SK-N-SH treated with all-trans-retinoic acid at 6 μM for 48 hours (cell line): Measurements from ENCODE around the gene CELF4.

Source experiments
- ATAC-seq: fragments of 200-7000 bp; cut with Tn5 transposase; 3 replicates; pipeline ENCODE4 v1.9.1; 2020; ENCODE audit warnings: mild to moderate bottlenecking, moderate library complexity
- ARNTL ChIP-seq: fragments of 450-650 bp; formaldehyde crosslinking; IDR thresholded peaks from 2 replicates; pipeline ENCODE4 v1.5.0; 2020; ENCODE audit warnings: low read depth, mild to moderate bottlenecking, moderate library complexity, borderline replicate concordance
- BACH2 ChIP-seq: fragments of 250-450 bp; sonication (Bioruptor Pico); IDR thresholded peaks from 2 replicates; pipeline ENCODE4 v1.9.0; 2021; ENCODE audit warnings: mild to moderate bottlenecking, borderline replicate concordance
- CSDC2 ChIP-seq: fragments of 250-450 bp; sonication (Bioruptor Pico); IDR thresholded peaks from 2 replicates; pipeline ENCODE4 v1.5.0; 2020; ENCODE audit warnings: mild to moderate bottlenecking, moderate library complexity
- GLIS3 ChIP-seq: fragments of 250-450 bp; sonication (Bioruptor Pico); IDR thresholded peaks from 2 replicates; pipeline ENCODE4 v1.5.0; 2020; ENCODE audit warnings: mild to moderate bottlenecking, moderate library complexity
- ISL1 ChIP-seq: fragments of 250-450 bp; sonication (Bioruptor Pico); IDR thresholded peaks from 2 replicates; pipeline ENCODE4 v2.1.2; 2022; ENCODE audit warnings: mild to moderate bottlenecking, moderate library complexity
- OSR1 ChIP-seq: fragments of 250-450 bp; sonication (Bioruptor Pico); IDR thresholded peaks from 2 replicates; pipeline ENCODE4 v1.8.0; 2022; ENCODE audit warnings: moderate library complexity, mild to moderate bottlenecking, inconsistent platforms
- PPARA ChIP-seq: fragments of 250-450 bp; sonication (Bioruptor Pico); IDR thresholded peaks from 2 replicates; pipeline ENCODE4 v1.5.0; 2020; ENCODE audit warnings: mild to moderate bottlenecking, borderline replicate concordance
- RARB ChIP-seq: fragments of 250-450 bp; sonication (Bioruptor Pico); IDR thresholded peaks from 2 replicates; pipeline ENCODE4 v1.8.0; 2021; ENCODE audit warnings: mild to moderate bottlenecking, moderate library complexity
- SNAI2 ChIP-seq: fragments of 250-450 bp; sonication (Bioruptor Pico); IDR thresholded peaks from 2 replicates; pipeline ENCODE4 v1.5.0; 2020; ENCODE audit warnings: mild to moderate bottlenecking, moderate library complexity
- TCF4 ChIP-seq: fragments of 250-450 bp; sonication (Bioruptor Pico); IDR thresholded peaks from 2 replicates; pipeline ENCODE4 v1.8.0; 2021; ENCODE audit warnings: mild to moderate bottlenecking, moderate library complexity, borderline replicate concordance
- TOX ChIP-seq: fragments of 250-450 bp; sonication (Bioruptor Pico); IDR thresholded peaks from 2 replicates; pipeline ENCODE4 v1.8.0; 2021; ENCODE audit warnings: mild to moderate bottlenecking, moderate library complexity, borderline replicate concordance
- ZC3H10 ChIP-seq: fragments of 250-450 bp; sonication (Bioruptor Pico); IDR thresholded peaks from 2 replicates; pipeline ENCODE4 v1.5.1; 2021; ENCODE audit warnings: mild to moderate bottlenecking, moderate library complexity
- ZFP3 ChIP-seq: fragments of 250-450 bp; sonication (Bioruptor Pico); IDR thresholded peaks from 2 replicates; pipeline ENCODE4 v1.5.0; 2020; ENCODE audit warnings: mild to moderate bottlenecking, moderate library complexity
- ZNF565 ChIP-seq: fragments of 450-650 bp; formaldehyde crosslinking; conservative IDR thresholded peaks from 2 replicates; pipeline ENCODE4 v1.5.0; 2020; ENCODE audit warnings: low read depth, mild to moderate bottlenecking, moderate library complexity
- ZNF70 ChIP-seq: fragments of 450-650 bp; formaldehyde crosslinking; IDR thresholded peaks from 2 replicates; pipeline ENCODE4 v1.5.0; 2020; ENCODE audit warnings: mild to moderate bottlenecking, moderate library complexity
- ZNF8 ChIP-seq: fragments of 450-650 bp; formaldehyde crosslinking; IDR thresholded peaks from 2 replicates; pipeline ENCODE4 v1.5.0; 2020; ENCODE audit warnings: mild to moderate bottlenecking, moderate library complexity
- TF ChIP-seq, protein P1 (sequence below): fragments of 250-450 bp; sonication (Bioruptor Pico); IDR thresholded peaks from 2 replicates; pipeline ENCODE4 v1.8.0; 2021; ENCODE audit warnings: low read depth, mild to moderate bottlenecking, moderate library complexity, borderline replicate concordance
- TF ChIP-seq, protein P2 (sequence below): fragments of 250-450 bp; sonication (Bioruptor Pico); IDR thresholded peaks from 2 replicates; pipeline ENCODE4 v1.5.1; 2020; ENCODE audit warnings: low read depth, mild to moderate bottlenecking, moderate library complexity
- TF ChIP-seq, protein P3 (sequence below): fragments of 250-450 bp; sonication (Bioruptor Pico); IDR thresholded peaks from 2 replicates; pipeline ENCODE4 v1.5.0; 2020; ENCODE audit warnings: mild to moderate bottlenecking, moderate library complexity
- TF ChIP-seq, protein P4 (sequence below): fragments of 250-450 bp; sonication (Bioruptor Pico); IDR thresholded peaks from 2 replicates; pipeline ENCODE4 v1.5.1; 2021; ENCODE audit warnings: mild to moderate bottlenecking, moderate library complexity

Gene CELF4

DNA sequence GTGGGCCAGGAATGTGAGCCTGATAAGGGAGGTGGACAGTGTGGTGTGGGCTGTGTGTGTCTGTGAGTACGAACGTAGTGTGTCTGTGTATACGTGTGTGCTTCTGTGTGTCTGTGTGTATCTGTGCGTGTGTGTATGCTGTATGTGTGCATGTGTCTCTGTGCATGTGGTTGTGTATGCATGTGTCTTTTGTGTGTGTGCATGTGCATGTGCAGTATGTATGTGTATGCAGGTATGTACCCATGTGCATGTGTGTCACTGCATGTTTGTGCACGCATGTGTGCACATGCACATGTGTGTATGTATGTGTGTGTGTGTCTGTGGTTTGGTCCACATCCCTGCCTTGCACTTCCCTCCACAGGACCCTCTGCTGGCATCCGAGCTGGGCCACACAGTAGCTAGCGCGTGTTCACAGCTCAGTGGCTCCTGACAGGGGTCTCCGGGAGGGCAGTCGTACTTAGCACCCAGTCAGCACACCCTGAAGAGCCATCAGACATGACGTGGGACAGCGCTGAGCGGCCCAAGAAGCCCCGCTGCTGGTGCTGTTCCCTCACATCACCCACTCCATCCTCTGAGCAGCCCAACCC lies 114.3 kb downstream of the CELF4 start:
- TF ChIP-seq, protein P1, sequence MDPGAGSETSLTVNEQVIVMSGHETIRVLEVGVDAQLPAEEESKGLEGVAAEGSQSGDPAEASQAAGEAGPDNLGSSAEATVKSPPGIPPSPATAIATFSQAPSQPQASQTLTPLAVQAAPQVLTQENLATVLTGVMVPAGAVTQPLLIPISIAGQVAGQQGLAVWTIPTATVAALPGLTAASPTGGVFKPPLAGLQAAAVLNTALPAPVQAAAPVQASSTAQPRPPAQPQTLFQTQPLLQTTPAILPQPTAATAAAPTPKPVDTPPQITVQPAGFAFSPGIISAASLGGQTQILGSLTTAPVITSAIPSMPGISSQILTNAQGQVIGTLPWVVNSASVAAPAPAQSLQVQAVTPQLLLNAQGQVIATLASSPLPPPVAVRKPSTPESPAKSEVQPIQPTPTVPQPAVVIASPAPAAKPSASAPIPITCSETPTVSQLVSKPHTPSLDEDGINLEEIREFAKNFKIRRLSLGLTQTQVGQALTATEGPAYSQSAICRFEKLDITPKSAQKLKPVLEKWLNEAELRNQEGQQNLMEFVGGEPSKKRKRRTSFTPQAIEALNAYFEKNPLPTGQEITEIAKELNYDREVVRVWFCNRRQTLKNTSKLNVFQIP (CRISPR knock-in tag), result no peak
- no peak for TF ChIP-seq CSDC2 (CRISPR knock-in tag)
- TF ChIP-seq, protein P2, sequence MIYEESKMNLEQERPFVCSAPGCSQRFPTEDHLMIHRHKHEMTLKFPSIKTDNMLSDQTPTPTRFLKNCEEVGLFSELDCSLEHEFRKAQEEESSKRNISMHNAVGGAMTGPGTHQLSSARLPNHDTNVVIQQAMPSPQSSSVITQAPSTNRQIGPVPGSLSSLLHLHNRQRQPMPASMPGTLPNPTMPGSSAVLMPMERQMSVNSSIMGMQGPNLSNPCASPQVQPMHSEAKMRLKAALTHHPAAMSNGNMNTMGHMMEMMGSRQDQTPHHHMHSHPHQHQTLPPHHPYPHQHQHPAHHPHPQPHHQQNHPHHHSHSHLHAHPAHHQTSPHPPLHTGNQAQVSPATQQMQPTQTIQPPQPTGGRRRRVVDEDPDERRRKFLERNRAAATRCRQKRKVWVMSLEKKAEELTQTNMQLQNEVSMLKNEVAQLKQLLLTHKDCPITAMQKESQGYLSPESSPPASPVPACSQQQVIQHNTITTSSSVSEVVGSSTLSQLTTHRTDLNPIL (CRISPR knock-in tag), result no peak
- no peak for TF ChIP-seq ZFP3 (CRISPR knock-in tag)
- TF ChIP-seq ISL1 (CRISPR knock-in tag), result no peak
- no peak for TF ChIP-seq OSR1
- TF ChIP-seq ARNTL (CRISPR knock-in tag), result no peak
- TF ChIP-seq PPARA (CRISPR knock-in tag), result no peak
- ATAC-seq, result no peak

DNA sequence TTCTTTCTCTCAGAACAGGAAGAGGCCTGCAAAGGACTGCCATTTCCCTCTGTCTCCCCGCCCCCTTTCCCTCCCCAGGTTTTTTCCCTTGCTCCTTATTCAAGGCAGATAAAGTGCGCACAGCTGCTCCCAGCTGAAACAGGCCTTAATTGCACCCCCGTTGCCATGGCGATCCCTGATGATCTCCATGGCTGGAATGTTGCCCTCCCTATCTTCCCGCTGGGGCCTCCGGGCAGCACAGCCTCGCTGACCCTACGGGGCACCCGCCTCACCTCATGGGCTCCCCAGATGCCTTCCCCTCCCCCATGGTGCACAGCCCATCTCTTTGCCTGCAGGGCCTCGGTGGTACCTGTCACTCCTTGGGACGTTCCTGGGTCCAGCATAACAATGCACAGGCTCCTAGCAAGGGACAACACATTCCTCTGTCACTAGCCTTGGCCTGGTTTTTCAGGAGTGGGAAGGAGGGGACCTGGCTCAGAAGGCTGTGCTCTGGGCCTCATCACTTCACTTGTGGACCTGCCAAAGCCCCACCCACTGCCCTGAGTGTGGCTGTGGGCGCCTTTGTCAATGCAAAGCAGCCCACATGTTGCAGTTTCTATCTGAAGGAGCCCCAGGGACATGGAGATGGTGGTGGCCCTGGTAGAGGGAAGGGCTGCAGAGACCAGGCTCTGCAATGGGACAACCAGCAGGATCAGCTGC lies 115.0 kb downstream of the CELF4 start:
- TF ChIP-seq PPARA (CRISPR knock-in tag) (no peak), ZFP3 (CRISPR knock-in tag) (no peak), BACH2 (CRISPR knock-in tag) (no peak), RARB (CRISPR knock-in tag) (no peak), TOX (CRISPR knock-in tag) (no peak), ZNF8 (no peak), ISL1 (CRISPR knock-in tag) (no peak), TCF4 (CRISPR knock-in tag) (no peak), CSDC2 (CRISPR knock-in tag) (no peak), ARNTL (CRISPR knock-in tag) (no peak), ZC3H10 (no peak), OSR1 (no peak), ZNF565 (CRISPR knock-in tag) (no peak), SNAI2 (CRISPR knock-in tag) (no peak), ZNF70 (CRISPR knock-in tag) (no peak)
- TF ChIP-seq, protein P3, sequence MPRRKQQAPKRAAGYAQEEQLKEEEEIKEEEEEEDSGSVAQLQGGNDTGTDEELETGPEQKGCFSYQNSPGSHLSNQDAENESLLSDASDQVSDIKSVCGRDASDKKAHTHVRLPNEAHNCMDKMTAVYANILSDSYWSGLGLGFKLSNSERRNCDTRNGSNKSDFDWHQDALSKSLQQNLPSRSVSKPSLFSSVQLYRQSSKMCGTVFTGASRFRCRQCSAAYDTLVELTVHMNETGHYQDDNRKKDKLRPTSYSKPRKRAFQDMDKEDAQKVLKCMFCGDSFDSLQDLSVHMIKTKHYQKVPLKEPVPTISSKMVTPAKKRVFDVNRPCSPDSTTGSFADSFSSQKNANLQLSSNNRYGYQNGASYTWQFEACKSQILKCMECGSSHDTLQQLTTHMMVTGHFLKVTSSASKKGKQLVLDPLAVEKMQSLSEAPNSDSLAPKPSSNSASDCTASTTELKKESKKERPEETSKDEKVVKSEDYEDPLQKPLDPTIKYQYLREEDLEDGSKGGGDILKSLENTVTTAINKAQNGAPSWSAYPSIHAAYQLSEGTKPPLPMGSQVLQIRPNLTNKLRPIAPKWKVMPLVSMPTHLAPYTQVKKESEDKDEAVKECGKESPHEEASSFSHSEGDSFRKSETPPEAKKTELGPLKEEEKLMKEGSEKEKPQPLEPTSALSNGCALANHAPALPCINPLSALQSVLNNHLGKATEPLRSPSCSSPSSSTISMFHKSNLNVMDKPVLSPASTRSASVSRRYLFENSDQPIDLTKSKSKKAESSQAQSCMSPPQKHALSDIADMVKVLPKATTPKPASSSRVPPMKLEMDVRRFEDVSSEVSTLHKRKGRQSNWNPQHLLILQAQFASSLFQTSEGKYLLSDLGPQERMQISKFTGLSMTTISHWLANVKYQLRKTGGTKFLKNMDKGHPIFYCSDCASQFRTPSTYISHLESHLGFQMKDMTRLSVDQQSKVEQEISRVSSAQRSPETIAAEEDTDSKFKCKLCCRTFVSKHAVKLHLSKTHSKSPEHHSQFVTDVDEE (CRISPR knock-in tag), result no peak
- TF ChIP-seq, protein P2 (CRISPR knock-in tag), result no peak
- TF ChIP-seq, protein P1 (CRISPR knock-in tag), result no peak
- ATAC-seq, result no peak; the same call in 2 of the 3 replicates

DNA sequence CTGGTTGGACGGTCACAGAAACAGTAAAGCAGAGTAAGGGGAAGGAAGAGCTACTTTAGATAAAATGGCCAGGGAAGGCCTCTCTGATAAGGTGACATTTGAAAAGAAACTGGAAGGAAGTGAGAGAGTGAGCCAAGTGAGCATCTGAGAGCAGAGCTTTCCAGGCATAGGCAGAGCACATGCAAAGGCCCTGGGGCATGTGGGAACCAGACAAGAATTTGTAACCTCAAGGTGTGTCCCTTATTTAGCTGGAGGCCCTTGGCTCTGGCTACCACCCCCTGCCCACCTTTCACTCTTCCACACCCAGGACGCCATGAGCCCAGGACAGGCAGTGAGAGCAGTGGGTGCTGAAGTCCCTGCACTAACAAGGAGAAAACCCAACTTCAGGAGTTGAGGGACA lies 116.0 kb downstream of the CELF4 start:
- no peak for TF ChIP-seq RARB (CRISPR knock-in tag)
- TF ChIP-seq ZFP3 (CRISPR knock-in tag), result no peak
- TF ChIP-seq GLIS3 (CRISPR knock-in tag), result no peak
- no peak for TF ChIP-seq ISL1 (CRISPR knock-in tag)
- TF ChIP-seq ZC3H10, result no peak
- TF ChIP-seq OSR1, result no peak
- TF ChIP-seq, protein P3 (CRISPR knock-in tag), result no peak
- TF ChIP-seq ZNF8, result no peak
- no peak for TF ChIP-seq ZNF70 (CRISPR knock-in tag)
- TF ChIP-seq, protein P4, sequence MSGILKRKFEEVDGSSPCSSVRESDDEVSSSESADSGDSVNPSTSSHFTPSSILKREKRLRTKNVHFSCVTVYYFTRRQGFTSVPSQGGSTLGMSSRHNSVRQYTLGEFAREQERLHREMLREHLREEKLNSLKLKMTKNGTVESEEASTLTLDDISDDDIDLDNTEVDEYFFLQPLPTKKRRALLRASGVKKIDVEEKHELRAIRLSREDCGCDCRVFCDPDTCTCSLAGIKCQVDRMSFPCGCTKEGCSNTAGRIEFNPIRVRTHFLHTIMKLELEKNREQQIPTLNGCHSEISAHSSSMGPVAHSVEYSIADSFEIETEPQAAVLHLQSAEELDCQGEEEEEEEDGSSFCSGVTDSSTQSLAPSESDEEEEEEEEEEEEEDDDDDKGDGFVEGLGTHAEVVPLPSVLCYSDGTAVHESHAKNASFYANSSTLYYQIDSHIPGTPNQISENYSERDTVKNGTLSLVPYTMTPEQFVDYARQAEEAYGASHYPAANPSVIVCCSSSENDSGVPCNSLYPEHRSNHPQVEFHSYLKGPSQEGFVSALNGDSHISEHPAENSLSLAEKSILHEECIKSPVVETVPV (CRISPR knock-in tag), result no peak
- no peak for TF ChIP-seq ZNF565 (CRISPR knock-in tag)
- ATAC-seq, result no peak
